Raji (cell line): ENCODE measurements around the gene CLNK.

Experiments
- POLR2A ChIP-seq: IDR thresholded peaks from 2 replicates; pipeline ENCODE4 v1.6.1; 2011; ENCODE audit warnings: low read depth, low read length, control low read depth; ENCODE audit not compliant: insufficient read depth

CLNK gene

GRCh38 chr4:10589321-10589720 is 95.2 kb downstream of the CLNK start:
- TF ChIP-seq POLR2A, result no peak

DNA sequence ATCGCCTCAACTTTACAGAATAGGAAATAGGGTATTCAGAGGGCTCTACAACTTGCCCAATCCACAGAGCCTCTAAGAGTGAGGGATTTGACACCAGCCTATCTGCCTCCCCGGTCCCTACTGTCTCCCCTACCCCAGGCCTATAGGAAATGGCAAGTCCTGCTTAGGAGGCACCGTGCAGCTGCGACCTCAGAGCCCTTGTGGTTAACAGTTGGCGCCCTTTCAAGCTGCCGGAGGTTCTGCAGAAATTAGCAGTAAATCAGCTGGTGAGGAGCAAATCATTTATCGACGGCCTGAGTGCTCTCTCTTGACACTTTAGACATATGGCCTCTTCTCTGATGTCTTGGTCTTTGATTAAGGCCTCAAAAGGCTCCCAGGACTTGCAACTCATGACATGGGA is 96.9 kb downstream of the CLNK start:
- TF ChIP-seq POLR2A, result no peak

GRCh38 chr4:10587296-10587695 is 97.3 kb downstream of the CLNK start:
- no peak for TF ChIP-seq POLR2A

- TF ChIP-seq POLR2A, result no peak
Observed at GRCh38 chr4:10584042-10584441, 100.5 kb downstream of the CLNK start.

DNA sequence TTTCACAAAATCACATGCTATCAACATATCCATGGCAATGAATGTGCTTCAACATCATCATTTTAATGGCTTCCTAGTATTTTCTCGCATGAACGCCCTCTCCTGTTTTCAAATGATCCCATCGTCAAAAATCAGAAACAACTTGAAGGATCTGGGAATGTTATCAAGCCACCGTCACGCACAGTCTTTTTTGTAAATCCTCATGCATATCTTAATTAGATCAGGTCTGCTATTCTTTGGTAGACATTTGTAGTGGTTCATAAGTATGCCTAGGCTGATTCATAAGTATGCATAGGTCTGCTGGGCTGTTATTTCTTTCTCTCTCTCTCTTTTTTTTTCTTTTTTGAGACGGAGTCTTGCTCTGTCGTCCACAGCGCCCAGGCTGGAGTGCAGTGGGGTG is 101.6 kb downstream of the CLNK start:
- TF ChIP-seq POLR2A, result no peak

GRCh38 chr4:10582059-10582686 is 102.4 kb downstream of the CLNK start:
- TF ChIP-seq POLR2A, result no peak

DNA sequence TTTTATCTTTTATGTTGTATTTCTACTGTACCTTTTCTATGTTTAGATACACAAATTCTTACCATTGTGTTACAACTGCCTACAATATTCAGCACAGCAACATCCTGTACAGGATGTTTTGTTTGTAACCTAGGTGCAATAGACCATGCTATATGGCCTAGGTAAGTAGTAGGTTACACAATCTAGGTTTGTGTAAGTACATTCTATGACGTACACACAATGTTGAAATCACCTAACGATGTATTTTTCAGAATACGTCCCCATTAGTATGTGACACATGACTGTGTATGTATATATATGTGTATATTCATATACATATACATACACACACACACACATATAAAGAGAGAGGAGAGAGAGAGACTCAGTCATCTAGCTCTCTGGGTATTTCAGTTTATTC is 103.5 kb downstream of the CLNK start:
- TF ChIP-seq POLR2A, result no peak

- TF ChIP-seq POLR2A, result no peak
Observed at GRCh38 chr4:10579648-10580047, 104.9 kb downstream of the CLNK start.

DNA sequence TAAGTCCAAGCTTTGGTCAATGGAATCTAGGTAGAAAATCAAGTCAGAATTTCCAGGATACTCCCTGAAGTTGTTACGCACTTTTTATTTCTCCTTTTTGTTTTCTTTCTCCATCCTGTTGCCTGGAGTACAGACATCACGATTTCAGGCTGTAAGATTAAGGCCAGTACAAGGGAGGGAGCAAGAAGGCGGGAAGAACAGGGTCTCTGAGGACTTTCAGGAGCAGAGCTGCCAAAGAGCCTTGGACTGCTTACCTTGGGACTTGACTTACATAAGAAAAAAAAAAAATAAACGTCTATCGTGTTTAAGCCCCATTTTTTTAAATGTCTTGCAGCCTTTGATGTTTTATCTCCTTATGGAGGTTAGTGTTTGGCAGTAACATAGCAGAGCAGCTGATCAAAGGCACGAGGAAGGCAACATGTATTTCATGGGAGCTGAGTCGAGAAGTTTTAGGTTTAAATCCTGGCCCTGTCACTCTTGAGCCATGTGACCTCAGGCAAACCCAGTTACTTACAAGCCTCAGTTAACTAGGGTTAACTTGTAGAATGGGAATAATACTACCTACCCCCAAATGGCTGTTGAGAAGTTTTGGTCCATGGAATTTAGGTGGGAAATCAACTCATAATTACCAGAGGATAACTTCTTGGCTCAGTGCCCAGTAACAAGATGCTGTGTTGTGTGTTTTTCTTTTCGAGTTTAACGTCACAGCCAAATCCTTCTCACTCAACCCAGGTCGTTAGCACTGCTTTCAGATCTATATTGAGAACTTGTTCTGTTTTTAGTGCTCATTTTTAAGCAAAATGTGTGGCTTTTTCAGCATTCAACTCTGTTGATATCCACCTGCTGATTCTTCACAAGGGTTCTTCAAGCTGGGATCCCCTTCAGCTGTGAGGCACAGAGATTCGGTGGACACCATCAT is 106.8 kb downstream of the CLNK start:
- TF ChIP-seq POLR2A, result no peak

DNA sequence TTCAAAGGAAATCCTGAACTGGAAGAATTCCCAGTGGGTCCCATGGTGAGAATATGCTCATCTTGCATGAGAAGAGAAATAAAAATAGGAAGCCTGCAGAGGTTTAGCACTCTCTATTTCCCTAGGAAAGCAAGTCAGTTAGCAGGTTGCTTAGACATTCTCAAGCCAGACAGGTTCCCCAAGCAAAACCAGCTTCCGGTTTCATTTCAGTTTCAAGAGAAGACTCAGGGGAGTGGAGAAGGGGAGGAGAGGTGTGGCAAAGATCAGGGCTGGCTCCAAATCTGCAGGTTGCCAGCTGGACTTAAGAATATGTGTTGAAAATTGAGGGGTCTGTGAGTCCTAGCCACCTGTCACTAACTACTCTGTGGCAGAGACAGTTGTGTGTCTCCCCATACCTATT is 107.5 kb downstream of the CLNK start:
- no peak for TF ChIP-seq POLR2A

DNA sequence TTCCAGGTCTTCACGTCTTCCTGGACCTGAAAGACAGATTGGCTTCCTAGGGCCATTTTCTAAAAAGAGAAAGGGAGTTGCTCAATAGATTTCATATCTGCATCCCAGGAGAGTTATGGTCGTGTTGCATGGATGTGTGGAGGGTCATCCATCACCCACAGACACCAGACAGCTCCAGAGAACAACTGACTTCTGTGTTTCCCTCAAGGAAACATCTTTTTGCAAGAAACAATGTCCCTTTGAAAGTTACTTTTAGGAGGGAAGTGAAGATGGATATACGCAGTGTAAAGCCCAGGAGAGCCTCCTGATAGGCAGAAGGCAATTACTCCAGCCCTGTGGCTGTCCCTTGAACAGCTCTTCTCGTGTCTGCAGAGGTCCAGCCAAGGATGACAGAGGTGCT is 108.3 kb downstream of the CLNK start:
- TF ChIP-seq POLR2A, result no peak

DNA sequence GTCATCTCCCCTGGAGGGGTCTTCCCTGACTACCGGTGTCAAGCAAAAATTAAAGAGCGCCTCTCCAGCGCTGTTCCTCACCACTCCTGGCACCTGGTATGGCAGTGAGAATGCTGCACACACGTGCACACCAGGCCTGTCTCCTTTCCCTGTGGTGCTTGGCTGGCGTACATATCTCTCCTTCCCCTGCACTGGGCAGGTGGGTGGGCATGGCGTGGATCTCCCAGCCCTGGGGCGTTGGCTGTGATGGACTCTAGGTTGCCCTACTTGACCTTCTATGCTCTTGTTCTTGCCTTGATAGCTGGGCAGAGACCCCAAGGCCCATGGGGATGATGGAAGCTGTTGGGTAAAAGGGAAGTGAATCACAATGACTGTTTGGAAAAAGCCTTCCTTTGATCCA is 109.2 kb downstream of the CLNK start:
- no peak for TF ChIP-seq POLR2A

- no peak for TF ChIP-seq POLR2A
Observed at GRCh38 chr4:10571909-10572308, 112.7 kb downstream of the CLNK start.

- TF ChIP-seq POLR2A, result no peak
Observed at GRCh38 chr4:10569491-10569890, 115.1 kb downstream of the CLNK start.

GRCh38 chr4:10567766-10568165 is 116.8 kb downstream of the CLNK start:
- TF ChIP-seq POLR2A, result no peak

DNA sequence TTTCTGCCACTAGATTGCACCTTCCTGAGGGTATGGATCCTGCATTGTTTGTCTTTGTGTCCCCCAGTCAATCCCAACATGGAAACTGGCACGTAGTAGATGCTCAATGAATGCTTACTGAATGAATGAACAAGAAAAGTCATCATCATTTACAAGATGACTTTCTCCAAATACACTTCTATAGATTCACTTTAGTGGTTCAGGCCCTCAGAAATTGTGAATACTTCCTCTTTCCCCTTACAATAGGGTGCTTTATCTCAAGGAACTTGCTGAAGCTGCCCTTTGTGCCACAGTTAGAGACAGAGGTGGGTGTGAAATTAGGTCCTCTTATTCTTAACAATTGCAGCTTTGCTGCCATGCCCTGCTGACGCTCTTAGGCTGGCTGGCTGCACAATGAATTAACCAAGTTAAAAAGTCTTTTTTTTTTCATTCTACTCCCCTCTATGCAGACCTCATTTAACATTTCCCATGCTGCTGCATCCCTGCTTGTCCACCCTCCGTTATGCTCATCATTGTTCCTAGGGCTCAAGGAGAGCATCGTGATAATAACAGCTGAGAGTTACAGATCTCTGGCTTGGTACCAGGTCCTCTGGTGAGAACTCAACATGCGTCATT is 119.3 kb downstream of the CLNK start:
- no peak for TF ChIP-seq POLR2A
